Natural killer cell (primary cell): ENCODE data around the gene RAD9A. TPM values are rescaled to one million over a fixed set of nuclear protein-coding genes. Genes with fewer than 3 reads are reported as not detected.
A peak's percentile ranks its signal among the peaks of the same experiment; 100 is the strongest.

Source experiments
- ATAC-seq, 3 donors: fragments of 150-1000 bp in 2 of 3; fragments of 200-7000 bp in 1 of 3; cut with Tn5 transposase; 1 replicate in 1 of 3; 2 replicates in 2 of 3; pipeline ENCODE4 v1.10.0; 2021; ENCODE audit warnings: mild to moderate bottlenecking in 2 of 3, moderate library complexity in 2 of 3
- DNase-seq, 2 donors: peaks; one replicate each; pipeline versions ENCODE4 v3.0.0 to v3.0.0-alpha.2; 2013 to 2021; ENCODE audit warnings: mixed read lengths in 1 of 2
- H3K27ac ChIP-seq: one replicate; pipeline ENCODE4 v1.5.1; 2013; ENCODE audit warnings: mild to moderate bottlenecking, low read length
- H3K27me3 ChIP-seq: one replicate; pipeline ENCODE4 v1.6.1; 2013; ENCODE audit warnings: low read length; ENCODE audit not compliant: control insufficient read depth, insufficient read depth
- H3K36me3 ChIP-seq: one replicate; pipeline ENCODE4 v1.6.1; 2013; ENCODE audit warnings: low read length; ENCODE audit not compliant: control insufficient read depth, insufficient read depth
- H3K4me1 ChIP-seq: one replicate; pipeline ENCODE4 v1.6.1; 2013; ENCODE audit warnings: low read length; ENCODE audit not compliant: control insufficient read depth, insufficient read depth
- H3K4me3 ChIP-seq: one replicate; pipeline ENCODE4 v1.5.1; 2013; ENCODE audit warnings: low read length
- H3K9me3 ChIP-seq: one replicate; pipeline ENCODE4 v1.6.1; 2013; ENCODE audit warnings: low read length; ENCODE audit not compliant: control insufficient read depth, insufficient read depth
- H3K27ac Mint-ChIP-seq, 2 donors: one replicate each; pipeline ENCODE4 v1.8.0; 2022; ENCODE audit warnings: mild to moderate bottlenecking in 2 of 2, mixed read lengths in 2 of 2, moderate library complexity in 1 of 2
- H3K27me3 Mint-ChIP-seq, 2 donors: one replicate each; pipeline ENCODE4 v1.8.0; 2022; ENCODE audit warnings: low read depth in 2 of 2, mixed read lengths in 2 of 2
- H3K36me3 Mint-ChIP-seq: one replicate; pipeline ENCODE4 v1.8.0; 2022; ENCODE audit warnings: mixed read lengths
- H3K4me1 Mint-ChIP-seq, 2 donors: one replicate each; pipeline ENCODE4 v1.8.0; 2022; ENCODE audit warnings: mixed read lengths in 2 of 2
- H3K4me3 Mint-ChIP-seq: one replicate; pipeline ENCODE4 v1.8.0; 2022; ENCODE audit warnings: mild to moderate bottlenecking, moderate library complexity, mixed read lengths
- H3K9me3 Mint-ChIP-seq, 2 donors: one replicate each; pipeline ENCODE4 v1.8.0; 2022; ENCODE audit warnings: mixed read lengths in 2 of 2
- CTCF ChIP-seq: fragments of 200-600 bp; IDR thresholded peaks from one replicate; pipeline ENCODE4 v1.8.0; 2022; ENCODE audit warnings: antibody characterized with exemption
- WGBS: methylation state at CpG from one replicate; pipeline ENCODE4 v1.1.7; 2013; ENCODE audit warnings: missing lambda C conversion rate; ENCODE audit not compliant: insufficient coverage; 5-methylcytosine and 5-hydroxymethylcytosine counted together
- intact Hi-C: fragments of 100-400 bp; cut with micrococcal nuclease; formaldehyde crosslinking; loops from one replicate; pipeline ENCODE4 v1.14.2; 2022
- total RNA-seq, 4 donors: library from RNA; stranded (reverse); fragments of 120-200 nt in 1 of 4; gene quantifications; one replicate each; pipeline versions ENCODE4 v1.2.3 to v1.2.4, GENCODE V29; 2013 to 2022

RAD9A gene
- total RNA-seq, 3 donors from 2014 or later (not counting 1 experiment from before 2014, with no cell fraction given), result 30.2 to 47.1 (median 37.3) TPM

- Mint-ChIP-seq H3K36me3 (no peaks in the 10 kb centered on the region), H3K27me3 (no peaks in the 10 kb centered on the region), H3K9me3 (no peaks in the 10 kb centered on the region), H3K4me1 (peaks cover 23 to 41% of the 10 kb centered on the region in 2 donors), H3K27ac (peak overlapping the region; percentile 96 to 99), H3K4me3 (peak overlapping the region; percentile 97)
- intact Hi-C loops, result loop anchor here (1.0 kb wide), 2 partner anchors 35 to 156 kb away; partner anchors contain the start of gene CDK2AP2
- Histone ChIP-seq H3K27ac (peak overlapping the region; percentile 97), H3K4me1 (peaks cover 70% of the 10 kb centered on the region), H3K36me3 (no peaks in the 10 kb centered on the region), H3K4me3 (peak overlapping the region; percentile 73), H3K9me3 (no peaks in the 10 kb centered on the region), H3K27me3 (no peaks in the 10 kb centered on the region)
- DNase-seq (peak in 1 of 2 donors; percentile 85), ATAC-seq (peak; percentile 48 to 71 (median 50))
- WGBS, result 13% methylated on average over 25 of the region's 25 CpGs
- TF ChIP-seq CTCF, result no peak
Measured at GRCh38 chr11:67352546-67353316, 39.1 kb upstream of the RAD9A start.

DNA sequence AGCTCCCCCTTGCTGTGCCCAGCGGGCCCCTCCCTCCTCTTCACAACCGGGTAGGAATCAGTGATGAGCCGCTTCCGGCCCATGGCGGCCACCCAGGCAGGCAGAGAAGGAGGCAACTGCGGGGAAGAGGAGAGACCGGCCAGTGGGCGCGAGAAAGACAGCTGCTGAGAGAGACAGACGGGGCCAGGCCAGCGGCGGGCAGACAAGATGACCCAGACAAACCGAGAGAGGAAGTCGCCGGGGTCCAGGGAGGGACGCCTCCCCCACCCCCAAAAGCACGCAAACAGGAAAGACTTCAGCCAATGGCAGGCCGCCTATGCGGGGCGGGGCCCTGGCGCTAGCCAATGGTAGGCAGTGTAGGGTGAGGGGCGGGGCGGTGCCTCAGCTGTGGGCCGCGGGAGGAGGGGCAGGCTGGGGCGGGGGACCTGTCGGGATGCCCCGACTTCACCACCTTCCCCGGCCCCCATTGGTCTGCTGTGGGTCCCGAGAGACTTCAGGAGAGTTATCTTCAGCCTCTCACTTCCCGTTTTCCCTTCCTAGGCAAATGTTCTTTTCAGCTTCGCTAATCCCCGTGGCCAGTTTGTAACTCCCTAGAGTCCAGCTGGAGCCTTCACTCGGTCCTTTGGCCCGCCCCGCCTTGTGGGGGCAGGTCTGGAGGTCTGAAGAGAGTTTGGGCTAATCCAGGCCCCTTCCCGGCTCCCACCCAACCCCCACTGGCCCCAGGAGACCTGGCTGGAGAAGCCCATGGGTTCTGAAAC is 38.3 kb upstream of the RAD9A start, which contains the start of gene POLD4:
Gene POLD4, minus strand, starts transcription at position 230 of the 758 bp plus-strand sequence. Its CDS starts 147 bp downstream, at position 83.
- Histone ChIP-seq H3K27ac (peak within 1 kb of the TSS; percentile 97), H3K27me3 (no peaks in the 10 kb centered on the region), H3K36me3 (no peaks in the 10 kb centered on the region), H3K9me3 (no peaks in the 10 kb centered on the region), H3K4me3 (peak within 1 kb of the TSS; percentile 73), H3K4me1 (peaks cover 78% of the 10 kb centered on the region)
- WGBS, result under 1% methylated on average over 36 of the region's 37 CpGs
- Mint-ChIP-seq H3K36me3 (no peaks in the 10 kb centered on the region), H3K9me3 (no peaks in the 10 kb centered on the region), H3K27ac (peak within 1 kb of the TSS; percentile 96 to 99), H3K4me3 (peak within 1 kb of the TSS; percentile 97), H3K4me1 (peaks cover 23 to 41% of the 10 kb centered on the region in 2 donors), H3K27me3 (peaks cover 0 to 4% of the 10 kb centered on the region in 2 donors)
- no peak for TF ChIP-seq CTCF
- ATAC-seq (peak; percentile 82 to 94 (median 89)), DNase-seq (peak; percentile 95 to 96)
- intact Hi-C loops, result loop anchor here (1.0 kb wide), 2 partner anchors 36 to 155 kb away; partner anchors contain the start of gene CDK2AP2

DNA sequence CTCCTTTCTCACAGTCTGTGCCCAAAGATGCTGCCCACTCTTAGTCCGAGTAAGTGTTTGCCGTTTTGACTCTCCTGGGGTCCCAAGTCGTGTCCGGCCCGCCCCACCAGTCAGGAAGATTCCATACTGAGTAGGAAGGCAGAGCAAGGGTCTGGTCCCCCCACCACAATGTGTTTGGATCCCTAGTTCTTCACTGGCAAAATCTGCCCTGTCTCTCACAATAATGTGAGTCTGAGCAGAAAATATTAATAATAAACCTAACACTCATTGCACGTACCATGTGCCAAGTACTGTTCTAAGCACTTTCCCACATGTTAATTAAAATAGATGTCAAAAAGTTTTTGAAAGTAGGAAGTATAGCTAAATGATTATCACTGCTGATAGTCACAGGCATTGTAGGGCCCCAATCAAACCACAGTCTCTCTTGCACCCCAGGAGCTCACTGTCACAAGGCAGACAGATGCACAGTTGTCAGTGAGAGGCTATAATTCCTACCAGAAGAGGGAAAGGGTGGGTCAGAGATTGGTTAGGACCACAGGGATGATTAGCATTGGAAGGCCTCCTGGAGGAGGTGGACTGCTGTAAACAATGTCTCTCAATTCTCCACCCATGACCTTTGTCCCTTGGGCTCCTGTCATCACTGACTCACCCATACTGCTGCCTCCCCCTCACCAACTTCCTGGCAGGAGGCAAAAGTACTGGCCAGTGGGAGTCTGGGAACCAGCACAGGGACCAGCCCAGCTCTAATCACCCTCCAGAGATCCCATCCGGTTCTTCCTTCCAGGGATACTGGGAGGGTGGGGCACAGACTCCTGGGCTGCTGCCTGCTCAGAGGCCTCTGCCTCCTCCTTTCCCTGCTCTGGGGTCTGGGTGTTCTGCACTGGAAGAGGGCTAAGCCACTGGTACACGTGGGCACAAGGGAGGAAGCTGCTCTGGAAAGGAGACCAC is 37.4 kb upstream of the RAD9A start:
- Mint-ChIP-seq H3K27ac (peak overlapping the region; percentile 96 to 99), H3K27me3 (peaks cover 0 to 9% of the 10 kb centered on the region in 2 donors), H3K4me3 (peak overlapping the region; percentile 97), H3K36me3 (no peaks in the 10 kb centered on the region), H3K4me1 (peaks cover 23 to 41% of the 10 kb centered on the region in 2 donors), H3K9me3 (no peaks in the 10 kb centered on the region)
- Histone ChIP-seq H3K9me3 (no peaks in the 10 kb centered on the region), H3K27me3 (no peaks in the 10 kb centered on the region), H3K4me1 (peaks cover 78% of the 10 kb centered on the region), H3K27ac (peak overlapping the region; percentile 97), H3K4me3 (no peak overlapping the region), H3K36me3 (no peaks in the 10 kb centered on the region)
- no peak for ATAC-seq
- no peak for TF ChIP-seq CTCF
- WGBS, result 65% methylated on average over 7 of the region's 8 CpGs
- peak in 1 of 2 donors; percentile 39 for DNase-seq
- intact Hi-C loops, result no loop called here
